Esophagus squamous epithelium (tissue), 4 donors: Measurements from ENCODE around the gene GTF3C2.
"Not testable (repeated sequence)": the region's sequence is repeated elsewhere in the genome, so short reads cannot be mapped to it uniquely, and the experiment has no call there.

Source experiments
- CTCF ChIP-seq, 6 experiments: fragments of 450-650 bp in 4 of 6; fragments of 200-600 bp in 2 of 6; sonication (generic) in 2 of 6; IDR thresholded peaks; one replicate each; pipeline ENCODE4 v1.5.1; 2016 to 2019; ENCODE audit warnings: antibody characterized with exemption in 6 of 6, mild to moderate bottlenecking in 4 of 6, moderate library complexity in 4 of 6
- POLR2A ChIP-seq, 4 donors: fragments of 450-650 bp; IDR thresholded peaks; one replicate each; pipeline ENCODE4 v1.6.1; 2017; ENCODE audit warnings: antibody characterized with exemption in 4 of 4, mild to moderate bottlenecking in 4 of 4, moderate library complexity in 3 of 4

- not testable (repeated sequence) for TF ChIP-seq POLR2A, CTCF (IDR thresholded peaks at IDR 0.05)
Observed at GRCh38 chr2:27319839-27320238, 36.7 kb downstream of the GTF3C2 start.
